ENCODE results near the gene BBIP1.

- no peak for TF ChIP-seq POLR2A (IDR thresholded peaks at IDR 0.05)
- no peak for TF ChIP-seq CTCF (IDR thresholded peaks at IDR 0.05)
- TF ChIP-seq POLR2AphosphoS5 (IDR thresholded peaks at IDR 0.05) = no peak
These were observed 53.7 kb downstream of the BBIP1 start for GRCh38 chr10:110865186-110865808.
